H1 (cell line): Measurements from ENCODE around the gene TCEA3. TPM values are rescaled to one million over a fixed set of nuclear protein-coding genes. Genes with fewer than 3 reads are reported as not detected.
A peak's percentile ranks its signal among the peaks of the same experiment; 100 is the strongest.

ENCODE experiments used
- CTCF ChIA-PET: fragments of 300-600 bp; sonication (Branson Sonifier 250); formaldehyde crosslinking; loops from one replicate; lab custom pipeline; 2021; ENCODE audit not compliant: partially characterized antibody; lab: Charles Lee
- POLR2A ChIA-PET: fragments of 300-600 bp; sonication (Branson Sonifier 250); formaldehyde crosslinking; loops from one replicate; lab custom pipeline; 2021; ENCODE audit warnings: inconsistent platforms; ENCODE audit not compliant: partially characterized antibody; lab: Charles Lee
- DNase-seq, 2 experiments: peaks; one replicate each; pipeline versions ENCODE4 v3.0.0 to v3.0.0-alpha.2; 2010 to 2022; ENCODE audit warnings: low spot score in 2 of 2, low read depth in 1 of 2, mixed read lengths in 1 of 2
- FAIRE-seq: peaks from 2 replicates; lab custom pipeline; 2011; peaks lifted over from hg19 to GRCh38; lab: Jason Lieb, UNC
- H2AFZ ChIP-seq: 2 replicates; pipeline ENCODE4 v1.8.1; 2012; ENCODE audit warnings: low read length, inconsistent platforms
- H2AK5ac ChIP-seq: 2 replicates; pipeline ENCODE4 v1.6.1; 2013; ENCODE audit warnings: low read depth, low read length
- H2BK120ac ChIP-seq: replicated peaks from 2 replicates; pipeline ENCODE3; 2013; ENCODE audit warnings: low read depth, low read length, inconsistent platforms
- H2BK12ac ChIP-seq: 2 replicates; pipeline ENCODE4 v1.6.1; 2013; ENCODE audit warnings: low read depth, low read length
- H2BK15ac ChIP-seq: 2 replicates; pipeline ENCODE4 v1.6.1; 2013; ENCODE audit warnings: low read length
- H2BK20ac ChIP-seq: 2 replicates; pipeline ENCODE4 v1.6.1; 2013; ENCODE audit warnings: low read length
- H2BK5ac ChIP-seq: 2 replicates; pipeline ENCODE4 v1.6.1; 2013; ENCODE audit warnings: low read depth, low read length
- H3K14ac ChIP-seq: 2 replicates; pipeline ENCODE4 v1.6.1; 2013; ENCODE audit warnings: inconsistent platforms; ENCODE audit not compliant: insufficient read length
- H3K18ac ChIP-seq: 2 replicates; pipeline ENCODE4 v1.6.1; 2013; ENCODE audit warnings: low read length; ENCODE audit errors: extremely low read depth
- H3K23ac ChIP-seq: 2 replicates; pipeline ENCODE4 v1.6.1; 2013; ENCODE audit warnings: inconsistent platforms; ENCODE audit not compliant: insufficient read length
- H3K23me2 ChIP-seq: 2 replicates; pipeline ENCODE4 v1.6.1; 2013; ENCODE audit warnings: low read depth, low read length
- H3K27ac ChIP-seq: 2 replicates; pipeline ENCODE4 v1.6.1; 2011; ENCODE audit warnings: low read depth, low read length, inconsistent platforms
- H3K27me3 ChIP-seq, 4 experiments: replicated peaks in 1 of 4; 1 replicate in 1 of 4; 2 replicates in 3 of 4; pipeline versions ENCODE4 v1.6.1 to v1.8.1; 2011 to 2013; ENCODE audit warnings: low read length in 3 of 4, mild to moderate bottlenecking in 3 of 4, inconsistent platforms in 2 of 4, mixed read lengths in 2 of 4, moderate library complexity in 1 of 4; ENCODE audit not compliant: control insufficient read depth in 3 of 4, insufficient read depth in 3 of 4; ENCODE audit errors: extremely low read depth in 1 of 4
- H3K36me3 ChIP-seq, 4 experiments: 2 replicates each; pipeline versions ENCODE4 v1.6.1 to v1.8.1; 2011 to 2013; ENCODE audit warnings: mild to moderate bottlenecking in 4 of 4, low read length in 3 of 4, moderate library complexity in 2 of 4, control low read depth in 1 of 4, inconsistent platforms in 1 of 4; ENCODE audit not compliant: insufficient read depth in 4 of 4, control insufficient read depth in 2 of 4
- H3K4ac ChIP-seq: replicated peaks from 2 replicates; pipeline ENCODE3; 2013; ENCODE audit warnings: low read length, low read depth, mixed read lengths, inconsistent platforms; ENCODE audit not compliant: insufficient read length
- H3K4me1 ChIP-seq, 4 experiments: replicated peaks in 1 of 4; 1 replicate in 1 of 4; 2 replicates in 3 of 4; pipeline versions ENCODE4 v1.6.1 to v1.8.1; 2011 to 2013; ENCODE audit warnings: low read length in 3 of 4, inconsistent platforms in 2 of 4, mixed read lengths in 1 of 4; ENCODE audit not compliant: insufficient read depth in 4 of 4, control insufficient read depth in 3 of 4
- H3K4me2 ChIP-seq, 2 experiments: 2 replicates each; pipeline versions ENCODE4 v1.6.1 to v1.8.1; 2011 to 2013; ENCODE audit warnings: low read depth in 2 of 2, low read length in 2 of 2, control low read depth in 1 of 2, inconsistent platforms in 1 of 2, mild to moderate bottlenecking in 1 of 2; ENCODE audit not compliant: insufficient read depth in 1 of 2
- H3K4me3 ChIP-seq, 4 experiments: fragments of 200-600, 300-600 bp in 1 of 4; sonication (generic), shearing (Covaris generic), sonication (Bioruptor Twin) in 1 of 4; 2 replicates each; pipeline versions ENCODE4 v1.5.1 to v1.8.1; 2011 to 2016; ENCODE audit warnings: low read length in 4 of 4, low read depth in 3 of 4, control low read depth in 2 of 4, inconsistent platforms in 2 of 4, mild to moderate bottlenecking in 2 of 4, mixed read lengths in 1 of 4, moderate library complexity in 1 of 4; ENCODE audit not compliant: insufficient read depth in 2 of 4; ENCODE audit errors: extremely low read depth in 1 of 4
- H3K56ac ChIP-seq: replicated peaks from 2 replicates; pipeline ENCODE3; 2013; ENCODE audit warnings: low read depth, mild to moderate bottlenecking, mixed read lengths, low read length, inconsistent platforms; ENCODE audit not compliant: insufficient read length
- H3K79me1 ChIP-seq: 2 replicates; pipeline ENCODE4 v1.6.1; 2013; ENCODE audit warnings: low read depth, low read length, control low read depth
- H3K79me2 ChIP-seq, 2 experiments: 2 replicates each; pipeline versions ENCODE4 v1.6.1 to v1.8.1; 2012 to 2013; ENCODE audit warnings: low read length in 2 of 2, mild to moderate bottlenecking in 2 of 2, inconsistent platforms in 1 of 2; ENCODE audit not compliant: insufficient read depth in 2 of 2, control insufficient read depth in 1 of 2
- H3K9ac ChIP-seq, 4 experiments: replicated peaks in 1 of 4; 1 replicate in 1 of 4; 2 replicates in 3 of 4; pipeline versions ENCODE4 v1.6.1 to v1.8.1; 2011 to 2013; ENCODE audit warnings: low read depth in 3 of 4, low read length in 3 of 4, control low read depth in 2 of 4, mild to moderate bottlenecking in 2 of 4, moderate library complexity in 2 of 4, inconsistent platforms in 1 of 4; ENCODE audit errors: extremely low read depth in 1 of 4
- H3K9me3 ChIP-seq, 2 experiments: 2 replicates each; pipeline versions ENCODE4 v1.6.1 to v1.8.1; 2012 to 2013; ENCODE audit warnings: mild to moderate bottlenecking in 2 of 2, moderate library complexity in 2 of 2, control low read depth in 1 of 2, inconsistent platforms in 1 of 2, low read depth in 1 of 2, low read length in 1 of 2, mixed read lengths in 1 of 2; ENCODE audit not compliant: insufficient read depth in 2 of 2
- H4K20me1 ChIP-seq, 2 experiments: replicated peaks in 1 of 2; 2 replicates each; pipeline versions ENCODE3 to v1.8.1; 2011 to 2013; ENCODE audit warnings: inconsistent platforms in 2 of 2, low read length in 2 of 2, mild to moderate bottlenecking in 1 of 2; ENCODE audit not compliant: insufficient read depth in 2 of 2, control insufficient read depth in 1 of 2
- H4K5ac ChIP-seq: 2 replicates; pipeline ENCODE4 v1.6.1; 2013; ENCODE audit warnings: low read length, low read depth, mixed read lengths, inconsistent platforms; ENCODE audit not compliant: insufficient read length
- H4K8ac ChIP-seq: 2 replicates; pipeline ENCODE4 v1.8.0; 2013; ENCODE audit warnings: mild to moderate bottlenecking, moderate library complexity, low read length, inconsistent platforms; ENCODE audit not compliant: insufficient read depth; ENCODE audit errors: extremely low read depth
- H4K91ac ChIP-seq: replicated peaks from 2 replicates; pipeline ENCODE3; 2013; ENCODE audit warnings: low read length, mixed read lengths, inconsistent platforms; ENCODE audit not compliant: insufficient read length
- CBX5 ChIP-seq: fragments of 300-800, 300-1000 bp; sonication (generic); IDR thresholded peaks from 2 replicates; pipeline ENCODE4 v1.7.1; 2016; ENCODE audit warnings: antibody characterized with exemption, low read length, low read depth
- CREB1 ChIP-seq: IDR thresholded peaks from 2 replicates; pipeline ENCODE4 v1.6.1; 2012; ENCODE audit warnings: inconsistent platforms
- CTBP2 ChIP-seq: IDR thresholded peaks from 2 replicates; pipeline ENCODE4 v1.7.0; 2011; ENCODE audit warnings: borderline replicate concordance, mild to moderate bottlenecking, moderate library complexity, mixed read lengths, low read length; ENCODE audit not compliant: insufficient read depth, insufficient read length
- EZH2 ChIP-seq: fragments of 200-600 bp; sonication (generic); IDR thresholded peaks from 2 replicates; pipeline ENCODE4 v1.7.1; 2012; ENCODE audit warnings: low read depth, mild to moderate bottlenecking, moderate library complexity, low read length, inconsistent platforms; ENCODE audit not compliant: severe bottlenecking
- KDM4A ChIP-seq: IDR thresholded peaks from one replicate; pipeline ENCODE4 v1.7.1; 2012; ENCODE audit warnings: low read depth, mild to moderate bottlenecking, moderate library complexity, low read length, inconsistent platforms; ENCODE audit not compliant: severe bottlenecking
- MAFK ChIP-seq: IDR thresholded peaks from 2 replicates; pipeline ENCODE4 v1.6.1; 2012; ENCODE audit warnings: low read depth, mild to moderate bottlenecking, improper control_type of control experiment, low read length
- POLR2A ChIP-seq, 2 experiments: IDR thresholded peaks; 1 replicate in 1 of 2; 2 replicates in 1 of 2; pipeline ENCODE4 v1.6.1; 2011; ENCODE audit warnings: low read depth in 2 of 2, low read length in 2 of 2, mild to moderate bottlenecking in 2 of 2; ENCODE audit errors: control extremely low read depth in 1 of 2
- POU5F1 ChIP-seq: IDR thresholded peaks from 2 replicates; pipeline ENCODE4 v1.6.1; 2011; ENCODE audit warnings: low read depth, mild to moderate bottlenecking, low read length, moderate library complexity
- RAD21 ChIP-seq, 2 experiments: IDR thresholded peaks in 1 of 2; conservative IDR thresholded peaks in 1 of 2; 2 replicates each; pipeline ENCODE4 v1.6.1; 2011; ENCODE audit warnings: low read depth in 2 of 2, low read length in 2 of 2, improper control_type of control experiment in 1 of 2, inconsistent platforms in 1 of 2, mild to moderate bottlenecking in 1 of 2, moderate library complexity in 1 of 2
- RBBP5 ChIP-seq: IDR thresholded peaks from 2 replicates; pipeline ENCODE4 v1.7.1; 2012; ENCODE audit warnings: low read depth, mild to moderate bottlenecking, inconsistent platforms, low read length, moderate library complexity, borderline replicate concordance
- SP2 ChIP-seq: IDR thresholded peaks from 2 replicates; pipeline ENCODE4 v1.6.1; 2012; ENCODE audit warnings: mild to moderate bottlenecking, low read length, inconsistent platforms
- SP4 ChIP-seq: IDR thresholded peaks from 2 replicates; pipeline ENCODE4 v1.6.1; 2012; ENCODE audit warnings: low read length, inconsistent platforms
- WGBS, 2 experiments: shearing (Covaris generic) in 1 of 2; methylation state at CpG; one replicate each; pipeline versions ENCODE4 v1.1.6 to v1.1.7; 2013 to 2015; ENCODE audit warnings: low lambda C conversion rate in 2 of 2, mixed read lengths in 2 of 2, inconsistent platforms in 1 of 2, low coverage in 1 of 2, missing lambda C conversion rate in 1 of 2; ENCODE audit not compliant: insufficient replicate concordance in 2 of 2, insufficient coverage in 1 of 2, insufficient read length in 1 of 2; ENCODE audit errors: extremely low coverage in 1 of 2, missing lambda C conversion rate in 1 of 2; 5-methylcytosine and 5-hydroxymethylcytosine counted together
- polyA plus RNA-seq, 7 experiments: library from polyadenylated mRNA; depleted of rRNA in 3 of 7; stranded (reverse) in 5 of 7; unstranded in 2 of 7; fragments of >200 nt in 5 of 7; fragments of 200-250 nt in 2 of 7; gene quantifications; 1 replicate in 5 of 7; 2 replicates in 1 of 7; 4 replicates in 1 of 7; pipeline versions ENCODE4 v1.2.1 to v1.2.3, GENCODE V29; 2011 to 2013; ENCODE audit warnings: missing spikeins in 2 of 7, mixed read lengths in 2 of 7
- total RNA-seq: library from RNA; stranded (reverse); fragmentation: NEBNext Ultra II Directional; extraction: Animal tissue kit (Norgen Biotek cat#: 25700); gene quantifications from 2 replicates; pipeline ENCODE4 v1.2.1, GENCODE V29; 2021

Gene TCEA3
- total and polyA plus RNA-seq, 2 of the 8 experiments (the other 6 are each of a cell fraction or from before 2014, with no cell fraction given) = 0.08 TPM; not detected in 1

DNA sequence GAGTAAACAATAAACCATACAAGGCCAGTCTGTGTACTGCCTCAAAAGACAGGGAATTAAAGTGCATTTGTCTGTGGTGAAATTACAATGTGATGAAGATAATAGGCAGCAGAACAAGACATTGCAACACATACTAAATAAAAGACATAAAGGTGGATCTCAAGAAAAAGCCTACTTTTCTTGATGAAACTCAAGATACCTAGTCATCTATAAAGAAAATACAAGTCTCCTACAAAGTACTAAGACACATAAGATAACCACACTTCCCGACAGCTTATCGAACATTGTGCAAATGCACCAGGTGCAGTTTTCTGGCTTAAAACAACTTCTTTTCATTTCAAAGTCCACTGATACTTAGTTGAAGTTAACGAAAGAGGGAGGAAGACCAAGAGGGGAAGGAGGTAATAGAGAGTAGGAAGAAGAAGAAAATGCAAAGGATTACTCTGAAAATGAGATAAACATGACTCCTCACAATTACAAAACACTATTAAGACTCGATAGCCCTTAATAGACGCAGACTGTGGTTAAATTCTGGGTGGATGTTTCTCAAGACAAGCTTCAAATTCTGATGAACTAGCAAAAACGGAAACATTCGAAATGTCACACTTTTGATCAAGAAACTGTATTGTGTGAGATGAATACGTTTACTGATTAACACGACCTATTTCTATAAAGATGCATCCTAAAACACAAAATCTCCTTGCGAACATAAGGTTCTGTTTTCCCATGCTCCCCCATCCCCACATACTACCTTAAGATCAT is 82.4 kb downstream of the TCEA3 start:
- Histone ChIP-seq H4K8ac (no peak overlapping the region), H3K27me3 (peaks cover 0 to 12% (median 8%) of the 10 kb centered on the region in 4 experiments; a peak in 5 of 7 replicates), H3K23me2 (peaks cover 8% of the 10 kb centered on the region), H2BK120ac (no peak overlapping the region), H3K4ac (no peak overlapping the region), H3K79me1 (no peaks in the 10 kb centered on the region; the same call in 1 of the 2 replicates), H3K4me1 (peaks cover 0 to 8% (median 3%) of the 10 kb centered on the region in 4 experiments; a peak in 1 of 7 replicates), H3K18ac (no peak overlapping the region), H3K36me3 (peaks cover under 1 to 16% (median 8%) of the 10 kb centered on the region in 4 experiments; a peak in 5 of 8 replicates), H3K4me2 (peak overlapping the region; percentile 79 to 83), H3K9ac (peak overlapping the region in 1 of 4 experiments; percentile 51; a peak in 1 of 7 replicates), H4K91ac (no peak overlapping the region), H3K79me2 (peaks cover 44 to 67% of the 10 kb centered on the region in 2 experiments), H2AFZ (no peak overlapping the region)
- POLR2A ChIA-PET = interaction anchor here (0.6 to 3.2 kb wide), 5 partner anchors 10 to 18 kb away, joined by 3 to 11 read pairs (median 4); no protein-coding TSS in a partner anchor
- DNase-seq = no peak
- CTCF ChIA-PET = interaction anchor here (1.0 to 1.1 kb wide), 2 partner anchors 61 to 155 kb away, joined by 3 read pairs; no protein-coding TSS in a partner anchor
- WGBS, 2 experiments = 75% methylated on average over 10 of the region's 10 CpGs; no CpG with 5 or more reads in 1 of the 2 experiments
- TF ChIP-seq EZH2 (no peak), KDM4A (no peak), CREB1 (no peak), CBX5 (no peak), RBBP5 (no peak), POU5F1 (no peak), SP4 (no peak), RAD21 (IDR thresholded peaks at IDR 0.05 in 1 of 2, conservative IDR thresholded peaks at IDR 0.05 in 1 of 2; ENCODE audit: low read depth in 2 of 2, low read length in 2 of 2) (no peak), MAFK (no peak), SP2 (no peak), POLR2A (IDR thresholded peaks at IDR 0.05; ENCODE audit: control extremely low read depth in 1 of 2, low read depth in 2 of 2, low read length in 2 of 2) (no peak), CTBP2 (no peak)
- TF ChIP-seq, all 59 proteins: peak for 0
- Histone ChIP-seq H3K56ac (no peak overlapping the region), H3K23ac (no peak overlapping the region), H2BK5ac (no peak overlapping the region), H4K5ac (no peak overlapping the region), H2BK20ac (no peak overlapping the region), H2BK12ac (no peak overlapping the region), H3K14ac (no peak overlapping the region), H3K9me3 (no peaks in the 10 kb centered on the region), H2BK15ac (no peak overlapping the region), H3K27ac (no peak overlapping the region), H3K4me3 (peak overlapping the region; percentile 77 to 91 (median 90); a peak in 4 of 8 replicates), H4K20me1 (peaks cover 19 to 37% of the 10 kb centered on the region in 2 experiments), H2AK5ac (no peak overlapping the region)
- no peak for FAIRE-seq
